K562 (cell line): ENCODE data around the gene MTHFR. TPM values are rescaled to one million over a fixed set of nuclear protein-coding genes. Genes with fewer than 3 reads are reported as not detected.

Source experiments
- ARNT ChIP-seq, 2 experiments: fragments of 450-650 bp; IDR thresholded peaks; 2 replicates each; pipeline ENCODE4 v1.6.1; 2016; ENCODE audit warnings: mild to moderate bottlenecking in 1 of 2
- DIDO1 ChIP-seq: fragments of 450-650 bp; IDR thresholded peaks from 2 replicates; pipeline ENCODE4 v1.6.1; 2016; ENCODE audit warnings: low read depth, missing biosample characterization, missing genetic modification characterization
- GABPB2 ChIP-seq: fragments of 250-450 bp; sonication (Bioruptor Pico); conservative IDR thresholded peaks from 2 replicates; pipeline ENCODE4 v1.5.1; 2021; ENCODE audit warnings: mild to moderate bottlenecking
- HDAC1 ChIP-seq, 2 experiments: fragments of 450-650 bp; IDR thresholded peaks; 2 replicates each; pipeline ENCODE4 v1.6.1; 2016 to 2017; ENCODE audit warnings: inconsistent platforms in 1 of 2, mild to moderate bottlenecking in 1 of 2, moderate library complexity in 1 of 2
- HMGN3 ChIP-seq: IDR thresholded peaks from 2 replicates; pipeline ENCODE4 v1.6.1; 2011; ENCODE audit warnings: borderline replicate concordance, low read depth, mild to moderate bottlenecking, mixed read lengths, low read length; ENCODE audit not compliant: insufficient read length; ENCODE audit errors: extremely low read depth
- HNRNPUL1 ChIP-seq: fragments of 200-400 bp; formaldehyde crosslinking; IDR thresholded peaks from 2 replicates; pipeline ENCODE4 v1.6.1; 2017; ENCODE audit warnings: low read length
- IFI16 ChIP-seq: fragments of 250-450 bp; sonication (Bioruptor Pico); IDR thresholded peaks from 2 replicates; pipeline ENCODE4 v2.1.2; 2022; ENCODE audit warnings: mild to moderate bottlenecking, inconsistent platforms
- KAT2B ChIP-seq: IDR thresholded peaks from one replicate; pipeline ENCODE4 v1.6.1; 2012; ENCODE audit warnings: low read depth, mild to moderate bottlenecking, control low read depth, inconsistent platforms, low read length, moderate library complexity
- MIER1 ChIP-seq: fragments of 450-650 bp; IDR thresholded peaks from 2 replicates; pipeline ENCODE4 v1.6.1; 2016; ENCODE audit warnings: antibody characterized with exemption, mild to moderate bottlenecking, low read depth
- MXI1 ChIP-seq: IDR thresholded peaks from 2 replicates; pipeline ENCODE4 v1.6.1; 2011; ENCODE audit warnings: low read depth, mild to moderate bottlenecking, improper control_type of control experiment, low read length
- NCOA2 ChIP-seq, 2 experiments: fragments of 450-650 bp; IDR thresholded peaks; 2 replicates each; pipeline ENCODE4 v1.6.1; 2018; ENCODE audit warnings: mild to moderate bottlenecking in 2 of 2, moderate library complexity in 1 of 2; ENCODE audit not compliant: partially characterized antibody in 2 of 2
- NR2F6 ChIP-seq: fragments of 450-650 bp; formaldehyde crosslinking; IDR thresholded peaks from 2 replicates; pipeline ENCODE4 v1.4.0; 2020; ENCODE audit warnings: mild to moderate bottlenecking
- PPARD ChIP-seq: fragments of 250-450 bp; sonication (Bioruptor Pico); IDR thresholded peaks from 2 replicates; pipeline ENCODE4 v1.8.0; 2022; ENCODE audit warnings: inconsistent platforms, mild to moderate bottlenecking, moderate library complexity
- RBBP5 ChIP-seq: fragments of 200-600 bp; sonication (generic); IDR thresholded peaks from 2 replicates; pipeline ENCODE4 v1.6.1; 2012; ENCODE audit warnings: borderline replicate concordance, mild to moderate bottlenecking, low read length, control low read depth, inconsistent platforms; ENCODE audit not compliant: insufficient read depth, poor library complexity, severe bottlenecking
- SIRT6 ChIP-seq: IDR thresholded peaks from one replicate; pipeline ENCODE4 v1.6.1; 2012; ENCODE audit warnings: low read depth, mild to moderate bottlenecking, control low read depth, inconsistent platforms, low read length, moderate library complexity
- TAL1 ChIP-seq: fragments of 450-650 bp; IDR thresholded peaks from 2 replicates; pipeline ENCODE4 v1.6.1; 2016; ENCODE audit warnings: mild to moderate bottlenecking
- TSC22D4 ChIP-seq: fragments of 450-650 bp; IDR thresholded peaks from 2 replicates; pipeline ENCODE4 v1.6.1; 2016; ENCODE audit warnings: missing genetic modification characterization, missing biosample characterization, control low read depth
- ZBTB49 ChIP-seq: sonication (generic); formaldehyde crosslinking; IDR thresholded peaks from 2 replicates; pipeline ENCODE4 v1.8.0; 2022; ENCODE audit warnings: missing genetic modification reagents, mild to moderate bottlenecking, borderline replicate concordance
- ZC3H11A ChIP-seq: IDR thresholded peaks from 2 replicates; pipeline ENCODE4 v1.6.1; 2012; ENCODE audit warnings: low read depth, low read length, improper control_type of control experiment
- ZKSCAN8 ChIP-seq: fragments of 200-800 bp; sonication (Bioruptor generic); IDR thresholded peaks from 2 replicates; pipeline ENCODE4 v1.6.1; 2016; ENCODE audit warnings: missing genetic modification characterization, missing compliant biosample characterization
- ZNF133 ChIP-seq: fragments of 250-450 bp; sonication (Bioruptor Pico); IDR thresholded peaks from 2 replicates; pipeline ENCODE4 v1.4.0; 2020; ENCODE audit warnings: mild to moderate bottlenecking
- ZNF316 ChIP-seq: fragments of 450-650 bp; IDR thresholded peaks from 2 replicates; pipeline ENCODE4 v1.6.1; 2016
- ZNF79 ChIP-seq: fragments of 250-450 bp; sonication (Bioruptor Pico); IDR thresholded peaks from 2 replicates; pipeline ENCODE4 v1.4.0; 2020; ENCODE audit warnings: low read depth, mild to moderate bottlenecking, moderate library complexity
- polyA plus RNA-seq, 8 experiments: library from polyadenylated mRNA; depleted of rRNA in 4 of 8; stranded (reverse) in 5 of 8; unstranded in 3 of 8; fragments of >200 nt; fragmentation: Nextera tagmentation in 2 of 8; fragmentation: Illumina TruSeq in 1 of 8; extraction: Ambion mirVana in 2 of 8; extraction: Trizol in 1 of 8; gene quantifications; 2 replicates each; pipeline versions ENCODE4 v1.2.1 to v1.2.3, GENCODE V29; 2011 to 2014; ENCODE audit warnings: inconsistent platforms in 1 of 8, missing spikeins in 1 of 8
- total RNA-seq, 7 experiments: library from RNA; depleted of rRNA in 6 of 7; stranded (reverse); fragments of >200 nt in 6 of 7; fragmentation: Illumina TruSeq in 2 of 7; extraction: Trizol in 2 of 7; gene quantifications; 2 replicates each; pipeline versions ENCODE4 v1.2.1 to v1.2.3, GENCODE V29; 2011 to 2021; ENCODE audit warnings: low replicate concordance in 1 of 7
- TF ChIP-seq, protein P1 (sequence below): fragments of 450-650 bp; IDR thresholded peaks from 2 replicates; pipeline ENCODE4 v1.6.1; 2016; ENCODE audit warnings: missing biosample characterization, missing genetic modification characterization
- TF ChIP-seq, protein P2 (sequence below): sonication (generic); formaldehyde crosslinking; IDR thresholded peaks from 2 replicates; pipeline ENCODE4 v1.4.0; 2020; ENCODE audit warnings: mild to moderate bottlenecking, missing genetic modification reagents
- TF ChIP-seq, protein P3 (sequence below): fragments of 450-650 bp; formaldehyde crosslinking; IDR thresholded peaks from 2 replicates; pipeline ENCODE4 v1.4.0; 2022; ENCODE audit warnings: mild to moderate bottlenecking, moderate library complexity

Gene MTHFR
- total and polyA plus RNA-seq, 9 of the 15 experiments (the other 6 are each of a cell fraction or from before 2014, with no cell fraction given): 5.0 to 104 (median 62.6) TPM

- no peak for TF ChIP-seq GABPB2 (CRISPR knock-in tag)
- TF ChIP-seq NCOA2 (IDR thresholded peaks at IDR 0.05; ENCODE audit: partially characterized antibody in 2 of 2): no peak
- TF ChIP-seq, protein P1, sequence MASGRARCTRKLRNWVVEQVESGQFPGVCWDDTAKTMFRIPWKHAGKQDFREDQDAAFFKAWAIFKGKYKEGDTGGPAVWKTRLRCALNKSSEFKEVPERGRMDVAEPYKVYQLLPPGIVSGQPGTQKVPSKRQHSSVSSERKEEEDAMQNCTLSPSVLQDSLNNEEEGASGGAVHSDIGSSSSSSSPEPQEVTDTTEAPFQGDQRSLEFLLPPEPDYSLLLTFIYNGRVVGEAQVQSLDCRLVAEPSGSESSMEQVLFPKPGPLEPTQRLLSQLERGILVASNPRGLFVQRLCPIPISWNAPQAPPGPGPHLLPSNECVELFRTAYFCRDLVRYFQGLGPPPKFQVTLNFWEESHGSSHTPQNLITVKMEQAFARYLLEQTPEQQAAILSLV (tag): no peak
- no peak for TF ChIP-seq PPARD
- no peak for TF ChIP-seq MXI1
- no peak for TF ChIP-seq KAT2B
- TF ChIP-seq ZC3H11A: no peak
- no peak for TF ChIP-seq ZNF133 (CRISPR knock-in tag)
- TF ChIP-seq HDAC1 (IDR thresholded peaks at IDR 0.05): peak in 1 of 2 experiments; percentile 21; a peak in 2 of 4 replicates
- TF ChIP-seq ARNT (IDR thresholded peaks at IDR 0.05): no peak
- TF ChIP-seq ZBTB49 (CRISPR knock-in tag): no peak
- TF ChIP-seq, protein P2, sequence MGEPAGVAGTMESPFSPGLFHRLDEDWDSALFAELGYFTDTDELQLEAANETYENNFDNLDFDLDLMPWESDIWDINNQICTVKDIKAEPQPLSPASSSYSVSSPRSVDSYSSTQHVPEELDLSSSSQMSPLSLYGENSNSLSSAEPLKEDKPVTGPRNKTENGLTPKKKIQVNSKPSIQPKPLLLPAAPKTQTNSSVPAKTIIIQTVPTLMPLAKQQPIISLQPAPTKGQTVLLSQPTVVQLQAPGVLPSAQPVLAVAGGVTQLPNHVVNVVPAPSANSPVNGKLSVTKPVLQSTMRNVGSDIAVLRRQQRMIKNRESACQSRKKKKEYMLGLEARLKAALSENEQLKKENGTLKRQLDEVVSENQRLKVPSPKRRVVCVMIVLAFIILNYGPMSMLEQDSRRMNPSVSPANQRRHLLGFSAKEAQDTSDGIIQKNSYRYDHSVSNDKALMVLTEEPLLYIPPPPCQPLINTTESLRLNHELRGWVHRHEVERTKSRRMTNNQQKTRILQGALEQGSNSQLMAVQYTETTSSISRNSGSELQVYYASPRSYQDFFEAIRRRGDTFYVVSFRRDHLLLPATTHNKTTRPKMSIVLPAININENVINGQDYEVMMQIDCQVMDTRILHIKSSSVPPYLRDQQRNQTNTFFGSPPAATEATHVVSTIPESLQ (CRISPR knock-in tag): no peak
- peak; percentile 17 for TF ChIP-seq RBBP5
- no peak for TF ChIP-seq TAL1
- TF ChIP-seq NR2F6 (CRISPR knock-in tag): no peak
- no peak for TF ChIP-seq SIRT6
- no peak for TF ChIP-seq IFI16 (CRISPR knock-in tag)
- TF ChIP-seq DIDO1: no peak
- no peak for TF ChIP-seq ZNF79
- TF ChIP-seq ZNF316: no peak
- no peak for TF ChIP-seq ZKSCAN8 (CRISPR knock-in tag)
- TF ChIP-seq, protein P3, sequence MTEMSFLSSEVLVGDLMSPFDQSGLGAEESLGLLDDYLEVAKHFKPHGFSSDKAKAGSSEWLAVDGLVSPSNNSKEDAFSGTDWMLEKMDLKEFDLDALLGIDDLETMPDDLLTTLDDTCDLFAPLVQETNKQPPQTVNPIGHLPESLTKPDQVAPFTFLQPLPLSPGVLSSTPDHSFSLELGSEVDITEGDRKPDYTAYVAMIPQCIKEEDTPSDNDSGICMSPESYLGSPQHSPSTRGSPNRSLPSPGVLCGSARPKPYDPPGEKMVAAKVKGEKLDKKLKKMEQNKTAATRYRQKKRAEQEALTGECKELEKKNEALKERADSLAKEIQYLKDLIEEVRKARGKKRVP (CRISPR knock-in tag): peak; percentile 7; the same call in 1 of the 2 replicates
- TF ChIP-seq HMGN3: no peak
- no peak for TF ChIP-seq TSC22D4 (tag)
- no peak for TF ChIP-seq MIER1
- no peak for TF ChIP-seq HNRNPUL1
These were observed 3.2 kb downstream of the MTHFR start (continued) for GRCh38 chr1:11802616-11802972.
